Mesenchymal stem cell (in vitro differentiated cells and primary cell): ENCODE measurements around the gene OTOG.

Experiments used
- DNase-seq: peaks from one replicate; pipeline ENCODE4 v3.0.0-alpha.2; 2013
- H2AFZ ChIP-seq: one replicate; pipeline ENCODE4 v1.6.1; 2013; ENCODE audit warnings: low read depth, mild to moderate bottlenecking, control low read depth, inconsistent platforms, low read length, moderate library complexity
- H2AK5ac ChIP-seq: 2 replicates; pipeline ENCODE4 v1.6.1; 2013; ENCODE audit warnings: low read length, moderate library complexity, mild to moderate bottlenecking, inconsistent platforms; ENCODE audit not compliant: severe bottlenecking
- H2BK120ac ChIP-seq: one replicate; pipeline ENCODE4 v1.6.1; 2013; ENCODE audit warnings: low read depth, mild to moderate bottlenecking, inconsistent platforms, low read length, moderate library complexity
- H2BK12ac ChIP-seq, 2 experiments: one replicate each; pipeline ENCODE4 v1.6.1; 2013; ENCODE audit warnings: inconsistent platforms in 2 of 2, low read length in 2 of 2, mild to moderate bottlenecking in 2 of 2, moderate library complexity in 2 of 2, control low read depth in 1 of 2
- H2BK15ac ChIP-seq: one replicate; pipeline ENCODE4 v1.6.1; 2013; ENCODE audit warnings: mild to moderate bottlenecking, low read depth, inconsistent platforms; ENCODE audit not compliant: poor library complexity, severe bottlenecking
- H2BK5ac ChIP-seq: 2 replicates; pipeline ENCODE4 v1.6.1; 2013; ENCODE audit warnings: low read depth, mild to moderate bottlenecking, low read length, control low read depth, inconsistent platforms; ENCODE audit not compliant: poor library complexity, severe bottlenecking
- H3K14ac ChIP-seq, 2 experiments: one replicate each; pipeline ENCODE4 v1.6.1; 2013; ENCODE audit warnings: inconsistent platforms in 2 of 2, low read length in 2 of 2, control low read depth in 1 of 2, mild to moderate bottlenecking in 1 of 2, moderate library complexity in 1 of 2
- H3K18ac ChIP-seq, 2 experiments: one replicate each; pipeline ENCODE4 v1.6.1; 2013; ENCODE audit warnings: inconsistent platforms in 2 of 2, low read length in 2 of 2, control low read depth in 1 of 2, low read depth in 1 of 2, mild to moderate bottlenecking in 1 of 2
- H3K23ac ChIP-seq, 2 experiments: one replicate each; pipeline ENCODE4 v1.6.1; 2013; ENCODE audit warnings: inconsistent platforms in 2 of 2, low read length in 2 of 2, mild to moderate bottlenecking in 2 of 2, moderate library complexity in 2 of 2, control low read depth in 1 of 2
- H3K27ac ChIP-seq: 2 replicates; pipeline ENCODE4 v1.5.1; 2013; ENCODE audit warnings: mild to moderate bottlenecking, moderate library complexity, low read length, control low read depth, inconsistent platforms; ENCODE audit not compliant: poor library complexity, severe bottlenecking
- H3K27me3 ChIP-seq, 2 experiments: 2 replicates each; pipeline versions ENCODE4 v1.6.1 to v1.7.0; 2013; ENCODE audit warnings: low read length in 2 of 2, mild to moderate bottlenecking in 2 of 2, moderate library complexity in 2 of 2, control low read depth in 1 of 2, inconsistent platforms in 1 of 2; ENCODE audit not compliant: control insufficient read depth in 1 of 2, insufficient read depth in 1 of 2
- H3K36me3 ChIP-seq, 2 experiments: 2 replicates each; pipeline versions ENCODE4 v1.6.1 to v1.7.0; 2013; ENCODE audit warnings: low read length in 2 of 2, control low read depth in 1 of 2, inconsistent platforms in 1 of 2, low read depth in 1 of 2, mild to moderate bottlenecking in 1 of 2; ENCODE audit not compliant: insufficient read depth in 2 of 2, control insufficient read depth in 1 of 2
- H3K4ac ChIP-seq, 2 experiments: one replicate each; pipeline ENCODE4 v1.6.1; 2013; ENCODE audit warnings: inconsistent platforms in 2 of 2, low read length in 2 of 2, mild to moderate bottlenecking in 2 of 2, moderate library complexity in 2 of 2, control low read depth in 1 of 2, low read depth in 1 of 2
- H3K4me1 ChIP-seq: 2 replicates; pipeline ENCODE4 v1.6.1; 2013; ENCODE audit warnings: low read depth, low read length, control low read depth; ENCODE audit not compliant: control insufficient read depth, insufficient read depth
- H3K4me2 ChIP-seq: 2 replicates; pipeline ENCODE4 v1.6.1; 2013; ENCODE audit warnings: low read length, mild to moderate bottlenecking, inconsistent platforms; ENCODE audit not compliant: poor library complexity, severe bottlenecking
- H3K4me3 ChIP-seq, 2 experiments: 2 replicates each; pipeline versions ENCODE4 v1.5.1 to v1.7.0; 2013; ENCODE audit warnings: low read length in 2 of 2, mild to moderate bottlenecking in 2 of 2, control low read depth in 1 of 2, low read depth in 1 of 2; ENCODE audit not compliant: insufficient read depth in 1 of 2
- H3K79me1 ChIP-seq: replicated peaks from 2 replicates; pipeline ENCODE4 v1.6.1; 2013; ENCODE audit warnings: mild to moderate bottlenecking, control low read depth, low read length, inconsistent platforms; ENCODE audit not compliant: poor library complexity, severe bottlenecking
- H3K9ac ChIP-seq: 2 replicates; pipeline ENCODE4 v1.7.0; 2013; ENCODE audit warnings: mild to moderate bottlenecking, low read length, moderate library complexity
- H3K9me3 ChIP-seq: 2 replicates; pipeline ENCODE4 v1.7.0; 2013; ENCODE audit warnings: mild to moderate bottlenecking, low read length; ENCODE audit not compliant: control insufficient read depth
- H4K8ac ChIP-seq: one replicate; pipeline ENCODE4 v1.6.1; 2013; ENCODE audit warnings: inconsistent platforms, mild to moderate bottlenecking, low read length, moderate library complexity
- H4K91ac ChIP-seq: one replicate; pipeline ENCODE4 v1.6.1; 2013; ENCODE audit warnings: mild to moderate bottlenecking, low read length, inconsistent platforms
- WGBS: methylation state at CpG from one replicate; pipeline ENCODE4 v1.1.7; 2013; ENCODE audit warnings: mixed read lengths; 5-methylcytosine and 5-hydroxymethylcytosine counted together

OTOG gene

DNA sequence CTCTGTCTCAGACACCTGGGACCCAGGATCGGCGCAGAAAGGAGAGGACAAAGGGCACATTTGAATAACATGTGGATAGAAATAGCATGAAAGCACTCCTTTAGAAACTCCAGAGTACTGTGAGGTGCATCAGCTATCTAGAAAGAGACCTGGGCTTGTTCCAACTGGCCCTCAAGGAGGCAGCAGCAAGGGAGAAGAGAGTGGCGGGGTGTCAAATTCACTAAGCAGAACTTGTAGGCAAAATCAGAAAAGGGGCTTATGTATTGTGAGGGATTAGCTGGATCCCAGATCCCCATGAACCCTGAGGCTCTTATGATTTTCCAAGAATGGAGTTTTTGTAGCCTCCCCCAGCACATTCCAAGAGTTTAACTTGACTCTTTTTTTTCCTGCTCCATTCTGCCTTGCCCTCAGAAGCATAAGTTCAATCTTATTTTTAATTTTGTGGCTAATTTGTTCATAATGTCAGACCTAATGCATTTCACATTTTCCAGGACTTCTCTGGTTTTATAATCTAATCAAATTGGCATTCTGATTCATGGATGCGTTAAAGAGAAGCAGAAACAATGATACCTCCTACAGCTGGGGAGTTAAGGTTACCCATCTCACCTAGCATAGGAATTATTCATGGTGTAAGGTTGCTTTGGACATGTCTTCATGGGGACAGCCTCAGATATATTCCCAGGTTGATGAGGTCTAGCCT lies 36.4 kb upstream of the OTOG start:
- H3K9me3 ChIP-seq = no peaks in the 10 kb centered on the region
- 89% methylated on average over 3 of the region's 4 CpGs for WGBS

DNA sequence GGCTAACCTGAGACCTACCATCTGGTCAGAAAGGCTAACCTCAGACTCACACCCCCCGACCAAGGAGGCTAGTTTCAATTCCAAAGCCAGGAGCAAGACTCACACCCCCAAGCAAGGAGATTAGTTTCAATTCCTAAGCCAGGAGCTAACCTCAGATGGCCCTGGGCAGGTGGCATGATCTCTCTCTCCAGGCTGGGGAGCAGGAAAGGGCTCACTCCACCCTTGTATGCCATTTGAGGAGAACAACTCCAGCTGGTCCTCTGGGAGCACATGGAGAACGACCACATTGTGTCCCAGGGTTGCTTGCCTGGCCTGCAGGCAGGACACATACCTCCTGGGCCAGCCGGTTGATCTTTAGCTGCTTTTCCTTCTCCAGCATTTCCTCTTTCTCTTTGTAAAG lies 35.5 kb upstream of the OTOG start:
- Histone ChIP-seq H3K4me1 (peaks cover 7% of the 10 kb centered on the region), H3K79me1 (no peaks in the 10 kb centered on the region), H3K27ac (no peak overlapping the region), H3K18ac (no peak overlapping the region), H3K27me3 (peaks cover 34 to 50% of the 10 kb centered on the region in 2 experiments), H3K4me3 (no peak overlapping the region), H3K9me3 (no peaks in the 10 kb centered on the region), H2AFZ (no peak overlapping the region), H3K36me3 (no peaks in the 10 kb centered on the region), H3K14ac (no peak overlapping the region), H3K9ac (no peak overlapping the region), H2BK15ac (no peak overlapping the region), H2BK12ac (no peak overlapping the region), H4K91ac (no peak overlapping the region), H3K4ac (no peak overlapping the region), H3K4me2 (no peak overlapping the region), H2BK5ac (no peak overlapping the region), H2AK5ac (no peak overlapping the region), H3K23ac (no peak overlapping the region), H2BK120ac (no peak overlapping the region), H4K8ac (no peak overlapping the region)
- no peak for DNase-seq
- 43% methylated on average over 3 of the region's 3 CpGs for WGBS

More for the DNA sequence above, 36.4 kb upstream of the OTOG start:
- no peak overlapping the region for H3K27ac ChIP-seq
- peaks cover 29 to 50% of the 10 kb centered on the region in 2 experiments for H3K27me3 ChIP-seq
- no peaks in the 10 kb centered on the region for H3K36me3 ChIP-seq
- H2BK12ac ChIP-seq = no peak overlapping the region
- H3K9ac ChIP-seq = no peak overlapping the region
- no peak overlapping the region for H3K14ac ChIP-seq
- H4K8ac ChIP-seq = no peak overlapping the region
- H2BK5ac ChIP-seq = no peak overlapping the region
- no peak overlapping the region for H2AFZ ChIP-seq
- H3K4ac ChIP-seq = no peak overlapping the region
- no peak for DNase-seq
- no peak overlapping the region for H3K18ac ChIP-seq
- H3K4me1 ChIP-seq = peaks cover 7% of the 10 kb centered on the region
- no peak overlapping the region for H4K91ac ChIP-seq
- no peak overlapping the region for H2BK15ac ChIP-seq
- no peaks in the 10 kb centered on the region for H3K79me1 ChIP-seq
- H2AK5ac ChIP-seq = no peak overlapping the region
- H3K23ac ChIP-seq = no peak overlapping the region
- no peak overlapping the region for H3K4me3 ChIP-seq
- H2BK120ac ChIP-seq = no peak overlapping the region
- H3K4me2 ChIP-seq = no peak overlapping the region

GRCh38 chr11:17512101-17512500 lies 35.0 kb upstream of the OTOG start:
- DNase-seq = no peak
- no peak overlapping the region for H2BK15ac ChIP-seq
- H3K23ac ChIP-seq = no peak overlapping the region
- no peak overlapping the region for H3K4me2 ChIP-seq
- no peak overlapping the region for H2BK5ac ChIP-seq
- peaks cover 7% of the 10 kb centered on the region for H3K4me1 ChIP-seq
- H3K4me3 ChIP-seq = no peak overlapping the region
- no peak overlapping the region for H3K14ac ChIP-seq
- no peak overlapping the region for H2BK120ac ChIP-seq
- no peaks in the 10 kb centered on the region for H3K9me3 ChIP-seq
- no peak overlapping the region for H2BK12ac ChIP-seq
- 63% methylated on average over 2 of the region's 2 CpGs for WGBS
- no peak overlapping the region for H3K4ac ChIP-seq
- no peak overlapping the region for H4K91ac ChIP-seq
- H4K8ac ChIP-seq = no peak overlapping the region
- no peak overlapping the region for H2AFZ ChIP-seq
- no peak overlapping the region for H3K18ac ChIP-seq
- H3K27me3 ChIP-seq = peaks cover 39 to 54% of the 10 kb centered on the region in 2 experiments
- no peaks in the 10 kb centered on the region for H3K79me1 ChIP-seq
- no peak overlapping the region for H2AK5ac ChIP-seq
- H3K36me3 ChIP-seq = no peaks in the 10 kb centered on the region
- H3K9ac ChIP-seq = no peak overlapping the region
- no peak overlapping the region for H3K27ac ChIP-seq

- no peak overlapping the region for H3K14ac ChIP-seq
- H3K9ac ChIP-seq = no peak overlapping the region
- no peak overlapping the region for H3K4me2 ChIP-seq
- H2AK5ac ChIP-seq = no peak overlapping the region
- H2AFZ ChIP-seq = no peak overlapping the region
- no peaks in the 10 kb centered on the region for H3K9me3 ChIP-seq
- H3K4ac ChIP-seq = no peak overlapping the region
- H4K91ac ChIP-seq = no peak overlapping the region
- H3K4me3 ChIP-seq = no peak overlapping the region
- no peak overlapping the region for H2BK12ac ChIP-seq
- no peak overlapping the region for H3K23ac ChIP-seq
- no peak overlapping the region for H3K27ac ChIP-seq
- WGBS = 65% methylated on average over 1 of the region's 1 CpG
- H3K18ac ChIP-seq = no peak overlapping the region
- no peak overlapping the region for H2BK120ac ChIP-seq
- H3K79me1 ChIP-seq = no peaks in the 10 kb centered on the region
- no peak overlapping the region for H2BK5ac ChIP-seq
- H4K8ac ChIP-seq = no peak overlapping the region
- peaks cover 4% of the 10 kb centered on the region for H3K4me1 ChIP-seq
- no peaks in the 10 kb centered on the region for H3K36me3 ChIP-seq
- H3K27me3 ChIP-seq = peaks cover 43 to 61% of the 10 kb centered on the region in 2 experiments
- DNase-seq = no peak
- no peak overlapping the region for H2BK15ac ChIP-seq
Measured at GRCh38 chr11:17513853-17514252, 33.2 kb upstream of the OTOG start.
